ENCODE results near the gene ISOC2.

ISOC2 gene

GRCh38 chr19:55461259-55461973 lies at the start of gene ISOC2:
ISOC2 (minus strand) TSS chr19:55461642; CDS start chr19:55456486, 5,156 bp downstream.
- peak; percentile 76 for TF ChIP-seq L3MBTL2 (conservative IDR thresholded peaks at IDR 0.05)
- TF ChIP-seq LEF1 (IDR thresholded peaks at IDR 0.05; ENCODE audit: borderline replicate concordance), result no peak
- TF ChIP-seq NFRKB (IDR thresholded peaks at IDR 0.05), result no peak
- TF ChIP-seq ELF4 (IDR thresholded peaks at IDR 0.05), result no peak
- TF ChIP-seq CTBP1 (IDR thresholded peaks at IDR 0.05; ENCODE audit: borderline replicate concordance), result no peak
- peak; percentile 87; the same call in 1 of the 2 replicates for TF ChIP-seq HDGF (IDR thresholded peaks at IDR 0.05; ENCODE audit: borderline replicate concordance)
- TF ChIP-seq BHLHE40 (IDR thresholded peaks at IDR 0.05; ENCODE audit: borderline replicate concordance), result no peak
- no peak for TF ChIP-seq FOXM1 (IDR thresholded peaks at IDR 0.05; ENCODE audit: borderline replicate concordance)
- no peak for TF ChIP-seq FOXA1 (IDR thresholded peaks at IDR 0.05)
- TF ChIP-seq SUZ12 (IDR thresholded peaks at IDR 0.05), result no peak
- TF ChIP-seq SP1 (IDR thresholded peaks at IDR 0.05), result peak; percentile 94
- TF ChIP-seq PKNOX1 (IDR thresholded peaks at IDR 0.05), result peak; percentile 99
- TF ChIP-seq TARDBP (IDR thresholded peaks at IDR 0.05), result no peak
- no peak for TF ChIP-seq FOXK2 (IDR thresholded peaks at IDR 0.05)
- TF ChIP-seq ZNF384 (IDR thresholded peaks at IDR 0.05), result no peak
- TF ChIP-seq ARNT (IDR thresholded peaks at IDR 0.05), result no peak
- ChIA-PET POLR2A (interaction anchor here (0.7 to 1.4 kb wide), 8 partner anchors 9 to 392 kb away, joined by 3 to 14 read pairs (median 3); partner anchors contain the start of genes HSPBP1, PPP6R1, UBE2S and ZNF628), CTCF (no interaction called here)
- peak; percentile 96 for DNase-seq (ENCODE audit: extremely low spot score)

- CTCF ChIA-PET, result interaction anchor here (0.8 kb wide), 1 partner anchor 40 kb away, joined by 4 read pairs; no protein-coding TSS in a partner anchor
- no peak for DNase-seq (ENCODE audit: extremely low spot score)
- TF ChIP-seq LEF1 (IDR thresholded peaks at IDR 0.05; ENCODE audit: borderline replicate concordance) (no peak), BHLHE40 (IDR thresholded peaks at IDR 0.05; ENCODE audit: borderline replicate concordance) (no peak), ELF4 (IDR thresholded peaks at IDR 0.05) (no peak), HDGF (IDR thresholded peaks at IDR 0.05; ENCODE audit: borderline replicate concordance) (no peak), NFRKB (IDR thresholded peaks at IDR 0.05) (no peak), SP1 (IDR thresholded peaks at IDR 0.05) (no peak), TARDBP (IDR thresholded peaks at IDR 0.05) (no peak), L3MBTL2 (conservative IDR thresholded peaks at IDR 0.05) (no peak), ZNF384 (IDR thresholded peaks at IDR 0.05) (no peak), FOXM1 (IDR thresholded peaks at IDR 0.05; ENCODE audit: borderline replicate concordance) (no peak), CTBP1 (IDR thresholded peaks at IDR 0.05; ENCODE audit: borderline replicate concordance) (no peak), FOXK2 (IDR thresholded peaks at IDR 0.05) (no peak), ARNT (IDR thresholded peaks at IDR 0.05) (no peak), SUZ12 (IDR thresholded peaks at IDR 0.05) (no peak)
- POLR2A ChIA-PET, result interaction anchor here (1.0 to 1.4 kb wide), 3 partner anchors 21 to 91 kb away, joined by 3 read pairs; partner anchors contain the start of genes FIZ1 and NAT14
Observed at GRCh38 chr19:55508120-55508519, 46.7 kb upstream of the ISOC2 start.

GRCh38 chr19:55504981-55505380 lies 43.5 kb upstream of the ISOC2 start:
- ChIA-PET CTCF (interaction anchor here (1.6 to 1.9 kb wide), 2 partner anchors 29 to 37 kb away, joined by 5 to 24 read pairs; no protein-coding TSS in a partner anchor), POLR2A (interaction anchor here (1.9 kb wide), 1 partner anchor 29 kb away, joined by 11 read pairs; the partner anchor contains the start of gene ZNF628)
- TF ChIP-seq L3MBTL2 (conservative IDR thresholded peaks at IDR 0.05), result no peak
- no peak for TF ChIP-seq FOXK2 (IDR thresholded peaks at IDR 0.05)
- no peak for TF ChIP-seq PKNOX1 (IDR thresholded peaks at IDR 0.05)
- TF ChIP-seq SUZ12 (IDR thresholded peaks at IDR 0.05), result no peak
- TF ChIP-seq LEF1 (IDR thresholded peaks at IDR 0.05; ENCODE audit: borderline replicate concordance), result no peak
- TF ChIP-seq FOXM1 (IDR thresholded peaks at IDR 0.05; ENCODE audit: borderline replicate concordance), result no peak
- TF ChIP-seq BHLHE40 (IDR thresholded peaks at IDR 0.05; ENCODE audit: borderline replicate concordance), result no peak
- TF ChIP-seq CTBP1 (IDR thresholded peaks at IDR 0.05; ENCODE audit: borderline replicate concordance), result no peak
- TF ChIP-seq FOXA1 (IDR thresholded peaks at IDR 0.05), result no peak
- TF ChIP-seq ELF4 (IDR thresholded peaks at IDR 0.05), result no peak
- TF ChIP-seq NFRKB (IDR thresholded peaks at IDR 0.05), result no peak
- no peak for TF ChIP-seq SP1 (IDR thresholded peaks at IDR 0.05)
- TF ChIP-seq TARDBP (IDR thresholded peaks at IDR 0.05), result no peak
- DNase-seq (ENCODE audit: extremely low spot score), result no peak

GRCh38 chr19:55504252-55504603 lies 42.8 kb upstream of the ISOC2 start:
- DNase-seq (ENCODE audit: extremely low spot score), result no peak
- POLR2A ChIA-PET, result interaction anchor here (0.6 to 1.9 kb wide), 7 partner anchors 13 to 245 kb away, joined by 3 to 11 read pairs (median 3); partner anchors contain the start of genes ISOC2, NAT14, UBE2S and ZNF628
- no peak for TF ChIP-seq ZNF384 (IDR thresholded peaks at IDR 0.05)
- no peak for TF ChIP-seq ELF4 (IDR thresholded peaks at IDR 0.05)
- TF ChIP-seq PKNOX1 (IDR thresholded peaks at IDR 0.05), result no peak
- TF ChIP-seq TARDBP (IDR thresholded peaks at IDR 0.05), result no peak
- no peak for TF ChIP-seq BHLHE40 (IDR thresholded peaks at IDR 0.05; ENCODE audit: borderline replicate concordance)
- no peak for TF ChIP-seq SP1 (IDR thresholded peaks at IDR 0.05)
- no peak for TF ChIP-seq SUZ12 (IDR thresholded peaks at IDR 0.05)
- TF ChIP-seq HDGF (IDR thresholded peaks at IDR 0.05; ENCODE audit: borderline replicate concordance), result no peak
- no peak for TF ChIP-seq FOXK2 (IDR thresholded peaks at IDR 0.05)
- no peak for TF ChIP-seq NFRKB (IDR thresholded peaks at IDR 0.05)
- TF ChIP-seq ARNT (IDR thresholded peaks at IDR 0.05), result no peak
- CTCF ChIA-PET, result interaction anchor here (0.7 to 1.9 kb wide), 6 partner anchors 9 to 77 kb away, joined by 3 to 24 read pairs (median 4); partner anchors contain the start of genes SSC5D and ZNF579

GRCh38 chr19:55503502-55504251 lies 42.2 kb upstream of the ISOC2 start:
- peak; percentile 99 for DNase-seq (ENCODE audit: extremely low spot score)
- ChIA-PET POLR2A (interaction anchor here (0.6 to 1.9 kb wide), 7 partner anchors 12 to 245 kb away, joined by 3 to 11 read pairs (median 3); partner anchors contain the start of genes ISOC2, NAT14, UBE2S and ZNF628), CTCF (interaction anchor here (0.7 to 1.9 kb wide), 7 partner anchors 8 to 77 kb away, joined by 3 to 24 read pairs (median 4); partner anchors contain the start of genes SSC5D and ZNF579)
- no peak for TF ChIP-seq LEF1 (IDR thresholded peaks at IDR 0.05; ENCODE audit: borderline replicate concordance)
- TF ChIP-seq L3MBTL2 (conservative IDR thresholded peaks at IDR 0.05), result peak; percentile 100
- TF ChIP-seq TARDBP (IDR thresholded peaks at IDR 0.05), result no peak
- TF ChIP-seq BHLHE40 (IDR thresholded peaks at IDR 0.05; ENCODE audit: borderline replicate concordance), result no peak
- TF ChIP-seq HDGF (IDR thresholded peaks at IDR 0.05; ENCODE audit: borderline replicate concordance), result no peak
- peak; percentile 97 for TF ChIP-seq ZNF384 (IDR thresholded peaks at IDR 0.05)
- no peak for TF ChIP-seq FOXM1 (IDR thresholded peaks at IDR 0.05; ENCODE audit: borderline replicate concordance)
- no peak for TF ChIP-seq CTBP1 (IDR thresholded peaks at IDR 0.05; ENCODE audit: borderline replicate concordance)
- no peak for TF ChIP-seq ARNT (IDR thresholded peaks at IDR 0.05)
- TF ChIP-seq ELF4 (IDR thresholded peaks at IDR 0.05), result peak; percentile 28
